Measurements from ENCODE around the gene RPN1. TPM values are rescaled to one million over a fixed set of nuclear protein-coding genes. Genes with fewer than 3 reads are reported as not detected.

The RPN1 gene
- total and polyA plus RNA-seq, 2 of the 13 experiments (the other 11 are each of a cell fraction or from before 2014, with no cell fraction given) = 290 to 342 TPM

DNA sequence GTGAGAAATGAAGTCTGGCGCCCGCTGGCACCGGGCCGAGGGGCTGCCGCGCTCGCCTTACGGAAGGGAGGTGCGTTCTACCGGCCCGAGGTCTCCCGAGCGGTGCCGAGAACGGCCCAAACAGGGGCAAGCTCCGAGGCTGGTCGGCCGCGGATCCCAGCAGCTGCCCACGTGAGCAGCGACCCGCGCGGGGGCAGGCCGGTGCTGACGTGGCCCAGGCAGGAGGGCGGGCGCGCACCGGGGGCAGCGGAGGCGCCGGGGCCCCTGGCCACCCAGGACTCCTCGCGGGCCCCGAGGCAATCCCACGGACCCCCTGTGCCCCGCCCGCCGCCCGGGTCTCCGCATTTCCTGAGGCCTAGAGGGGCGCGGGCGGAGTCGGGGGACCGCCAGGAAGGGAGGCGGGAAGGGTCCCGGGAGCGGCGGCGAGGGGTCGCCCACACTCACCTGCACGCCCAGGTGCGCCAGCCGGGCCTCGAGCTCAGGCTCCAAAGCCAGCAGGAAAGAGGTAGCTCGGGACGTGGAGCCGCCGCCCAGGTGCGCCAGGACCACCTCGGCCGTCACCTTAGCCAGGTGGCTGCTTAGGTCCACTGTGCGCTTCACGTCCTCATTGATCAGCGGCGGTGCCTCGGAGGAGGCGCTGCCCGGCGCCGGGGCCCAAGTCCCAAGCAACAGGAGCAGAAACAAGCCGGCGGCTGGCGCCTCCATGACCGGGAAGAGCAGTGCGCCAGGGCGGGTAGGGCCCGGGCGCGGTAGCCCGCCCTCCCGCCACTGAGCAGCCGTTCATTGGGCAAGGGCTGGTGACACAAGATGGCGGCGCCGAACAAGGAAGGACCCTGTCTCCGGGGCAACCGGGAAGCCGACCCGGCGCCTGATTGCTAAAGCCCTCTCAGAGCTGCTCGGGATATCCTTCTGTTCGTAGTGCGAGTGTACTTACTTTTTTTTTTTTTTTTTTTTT is at the start of gene RPN1 (continued):
- TF ChIP-seq HOXA9 (CRISPR knock-in tag; IDR thresholded peaks at IDR 0.05; ENCODE audit: borderline replicate concordance) (no peak), MBD4 (IDR thresholded peaks at IDR 0.05; ENCODE audit: borderline replicate concordance, low read length) (no peak), RFXANK (CRISPR knock-in tag; IDR thresholded peaks at IDR 0.05) (no peak), ISL2 (CRISPR knock-in tag; IDR thresholded peaks at IDR 0.05) (no peak), NRL (CRISPR knock-in tag; IDR thresholded peaks at IDR 0.05; ENCODE audit: borderline replicate concordance) (no peak), RBFOX2 (IDR thresholded peaks at IDR 0.05; ENCODE audit: low read depth, low read length) (peak; percentile 95), CENPX (CRISPR knock-in tag; IDR thresholded peaks at IDR 0.05) (no peak), KDM4B (CRISPR knock-in tag; IDR thresholded peaks at IDR 0.05) (no peak; the same call in 1 of the 2 replicates), PRMT3 (CRISPR knock-in tag; IDR thresholded peaks at IDR 0.05; ENCODE audit: borderline replicate concordance, low read depth) (no peak), SATB2 (CRISPR knock-in tag; IDR thresholded peaks at IDR 0.05) (no peak), PLRG1 (conservative IDR thresholded peaks at IDR 0.05) (no peak), NKX3-1 (CRISPR knock-in tag; IDR thresholded peaks at IDR 0.05) (no peak), XRCC5 (optimal IDR thresholded peaks at IDR 0.05; ENCODE audit: low read length) (no peak), ZNF777 (CRISPR knock-in tag; IDR thresholded peaks at IDR 0.05) (no peak), MAFF (IDR thresholded peaks at IDR 0.05; ENCODE audit: low read depth, low read length) (no peak), ZNF10 (CRISPR knock-in tag; IDR thresholded peaks at IDR 0.05; ENCODE audit: borderline replicate concordance, low read depth) (no peak)
- TF ChIP-seq, protein P1, sequence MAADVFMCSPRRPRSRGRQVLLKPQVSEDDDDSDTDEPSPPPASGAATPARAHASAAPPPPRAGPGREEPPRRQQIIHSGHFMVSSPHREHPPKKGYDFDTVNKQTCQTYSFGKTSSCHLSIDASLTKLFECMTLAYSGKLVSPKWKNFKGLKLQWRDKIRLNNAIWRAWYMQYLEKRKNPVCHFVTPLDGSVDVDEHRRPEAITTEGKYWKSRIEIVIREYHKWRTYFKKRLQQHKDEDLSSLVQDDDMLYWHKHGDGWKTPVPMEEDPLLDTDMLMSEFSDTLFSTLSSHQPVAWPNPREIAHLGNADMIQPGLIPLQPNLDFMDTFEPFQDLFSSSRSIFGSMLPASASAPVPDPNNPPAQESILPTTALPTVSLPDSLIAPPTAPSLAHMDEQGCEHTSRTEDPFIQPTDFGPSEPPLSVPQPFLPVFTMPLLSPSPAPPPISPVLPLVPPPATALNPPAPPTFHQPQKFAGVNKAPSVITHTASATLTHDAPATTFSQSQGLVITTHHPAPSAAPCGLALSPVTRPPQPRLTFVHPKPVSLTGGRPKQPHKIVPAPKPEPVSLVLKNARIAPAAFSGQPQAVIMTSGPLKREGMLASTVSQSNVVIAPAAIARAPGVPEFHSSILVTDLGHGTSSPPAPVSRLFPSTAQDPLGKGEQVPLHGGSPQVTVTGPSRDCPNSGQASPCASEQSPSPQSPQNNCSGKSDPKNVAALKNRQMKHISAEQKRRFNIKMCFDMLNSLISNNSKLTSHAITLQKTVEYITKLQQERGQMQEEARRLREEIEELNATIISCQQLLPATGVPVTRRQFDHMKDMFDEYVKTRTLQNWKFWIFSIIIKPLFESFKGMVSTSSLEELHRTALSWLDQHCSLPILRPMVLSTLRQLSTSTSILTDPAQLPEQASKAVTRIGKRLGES (CRISPR knock-in tag; IDR thresholded peaks at IDR 0.05; ENCODE audit: borderline replicate concordance) = 0 out of 2 replicates have a peak, but pooled peaks have one; percentile 18
- TF ChIP-seq, protein P2, sequence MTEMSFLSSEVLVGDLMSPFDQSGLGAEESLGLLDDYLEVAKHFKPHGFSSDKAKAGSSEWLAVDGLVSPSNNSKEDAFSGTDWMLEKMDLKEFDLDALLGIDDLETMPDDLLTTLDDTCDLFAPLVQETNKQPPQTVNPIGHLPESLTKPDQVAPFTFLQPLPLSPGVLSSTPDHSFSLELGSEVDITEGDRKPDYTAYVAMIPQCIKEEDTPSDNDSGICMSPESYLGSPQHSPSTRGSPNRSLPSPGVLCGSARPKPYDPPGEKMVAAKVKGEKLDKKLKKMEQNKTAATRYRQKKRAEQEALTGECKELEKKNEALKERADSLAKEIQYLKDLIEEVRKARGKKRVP (CRISPR knock-in tag; IDR thresholded peaks at IDR 0.05) = peak in 1 of 2 experiments; percentile 61; a peak in 1 of 4 replicates
- TF ChIP-seq, protein P3, sequence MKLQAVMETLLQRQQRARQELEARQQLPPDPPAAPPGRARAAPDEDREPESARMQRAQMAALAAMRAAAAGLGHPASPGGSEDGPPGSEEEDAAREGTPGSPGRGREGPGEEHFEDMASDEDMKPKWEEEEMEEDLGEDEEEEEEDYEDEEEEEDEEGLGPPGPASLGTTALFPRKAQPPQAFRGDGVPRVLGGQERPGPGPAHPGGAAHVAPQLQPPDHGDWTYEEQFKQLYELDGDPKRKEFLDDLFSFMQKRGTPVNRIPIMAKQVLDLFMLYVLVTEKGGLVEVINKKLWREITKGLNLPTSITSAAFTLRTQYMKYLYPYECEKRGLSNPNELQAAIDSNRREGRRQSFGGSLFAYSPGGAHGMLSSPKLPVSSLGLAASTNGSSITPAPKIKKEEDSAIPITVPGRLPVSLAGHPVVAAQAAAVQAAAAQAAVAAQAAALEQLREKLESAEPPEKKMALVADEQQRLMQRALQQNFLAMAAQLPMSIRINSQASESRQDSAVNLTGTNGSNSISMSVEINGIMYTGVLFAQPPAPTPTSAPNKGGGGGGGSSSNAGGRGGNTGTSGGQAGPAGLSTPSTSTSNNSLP (IDR thresholded peaks at IDR 0.05; ENCODE audit: low read depth, low read length) = no peak
- TF ChIP-seq, protein P4, sequence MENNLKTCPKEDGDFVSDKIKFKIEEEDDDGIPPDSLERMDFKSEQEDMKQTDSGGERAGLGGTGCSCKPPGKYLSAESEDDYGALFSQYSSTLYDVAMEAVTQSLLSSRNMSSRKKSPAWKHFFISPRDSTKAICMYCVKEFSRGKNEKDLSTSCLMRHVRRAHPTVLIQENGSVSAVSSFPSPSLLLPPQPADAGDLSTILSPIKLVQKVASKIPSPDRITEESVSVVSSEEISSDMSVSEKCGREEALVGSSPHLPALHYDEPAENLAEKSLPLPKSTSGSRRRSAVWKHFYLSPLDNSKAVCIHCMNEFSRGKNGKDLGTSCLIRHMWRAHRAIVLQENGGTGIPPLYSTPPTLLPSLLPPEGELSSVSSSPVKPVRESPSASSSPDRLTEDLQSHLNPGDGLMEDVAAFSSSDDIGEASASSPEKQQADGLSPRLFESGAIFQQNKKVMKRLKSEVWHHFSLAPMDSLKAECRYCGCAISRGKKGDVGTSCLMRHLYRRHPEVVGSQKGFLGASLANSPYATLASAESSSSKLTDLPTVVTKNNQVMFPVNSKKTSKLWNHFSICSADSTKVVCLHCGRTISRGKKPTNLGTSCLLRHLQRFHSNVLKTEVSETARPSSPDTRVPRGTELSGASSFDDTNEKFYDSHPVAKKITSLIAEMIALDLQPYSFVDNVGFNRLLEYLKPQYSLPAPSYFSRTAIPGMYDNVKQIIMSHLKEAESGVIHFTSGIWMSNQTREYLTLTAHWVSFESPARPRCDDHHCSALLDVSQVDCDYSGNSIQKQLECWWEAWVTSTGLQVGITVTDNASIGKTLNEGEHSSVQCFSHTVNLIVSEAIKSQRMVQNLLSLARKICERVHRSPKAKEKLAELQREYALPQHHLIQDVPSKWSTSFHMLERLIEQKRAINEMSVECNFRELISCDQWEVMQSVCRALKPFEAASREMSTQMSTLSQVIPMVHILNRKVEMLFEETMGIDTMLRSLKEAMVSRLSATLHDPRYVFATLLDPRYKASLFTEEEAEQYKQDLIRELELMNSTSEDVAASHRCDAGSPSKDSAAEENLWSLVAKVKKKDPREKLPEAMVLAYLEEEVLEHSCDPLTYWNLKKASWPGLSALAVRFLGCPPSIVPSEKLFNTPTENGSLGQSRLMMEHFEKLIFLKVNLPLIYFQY (CRISPR knock-in tag; IDR thresholded peaks at IDR 0.05; ENCODE audit: borderline replicate concordance) = peak; percentile 68; the same call in 1 of the 2 replicates

Data from HepG2 (cell line).